CD4-positive, alpha-beta T cell (primary cell): ENCODE results near the gene ARF4. TPM values are rescaled to one million over a fixed set of nuclear protein-coding genes. Genes with fewer than 3 reads are reported as not detected.

ENCODE experiments used
- ATAC-seq: fragments of 200-7000 bp; cut with Tn5 transposase; one replicate; pipeline ENCODE4 v1.10.0; 2022; ENCODE audit warnings: mild to moderate bottlenecking; ENCODE audit not compliant: poor library complexity
- CTCF ChIA-PET: fragments of 350-600 bp; sonication (Branson Sonifier 250); formaldehyde crosslinking; loops from one replicate; lab custom pipeline; 2021; ENCODE audit warnings: antibody characterized with exemption, inconsistent platforms; lab: Charles Lee
- POLR2A ChIA-PET: fragments of 350-600 bp; sonication (Branson Sonifier 250); formaldehyde crosslinking; loops from one replicate; lab custom pipeline; 2021; ENCODE audit warnings: antibody characterized with exemption, inconsistent platforms; lab: Charles Lee
- DNase-seq, 14 experiments: peaks; one replicate each; pipeline ENCODE4 v3.0.0-alpha.2; 2013 to 2020; ENCODE audit warnings: mixed read lengths in 2 of 14
- H3K27ac ChIP-seq, 2 donors: one replicate each; pipeline versions ENCODE4 v1.5.1 to v1.7.0; 2013; ENCODE audit warnings: low read length in 2 of 2, low read depth in 1 of 2, mild to moderate bottlenecking in 1 of 2
- H3K27me3 ChIP-seq, 2 experiments: 1 replicate in 1 of 2; 2 replicates in 1 of 2; pipeline versions ENCODE4 v1.6.1 to v1.7.0; 2013; ENCODE audit warnings: low read length in 2 of 2, control low read depth in 1 of 2, mild to moderate bottlenecking in 1 of 2, moderate library complexity in 1 of 2; ENCODE audit not compliant: insufficient read depth in 2 of 2, control insufficient read depth in 1 of 2
- H3K36me3 ChIP-seq: one replicate; pipeline ENCODE4 v1.6.1; 2013; ENCODE audit warnings: low read length, control low read depth; ENCODE audit not compliant: insufficient read depth
- H3K4me1 ChIP-seq: one replicate; pipeline ENCODE4 v1.6.1; 2013; ENCODE audit warnings: low read length, control low read depth; ENCODE audit not compliant: insufficient read depth
- H3K4me3 ChIP-seq: one replicate; pipeline ENCODE4 v1.5.1; 2013; ENCODE audit warnings: mild to moderate bottlenecking, low read length, moderate library complexity
- H3K9me3 ChIP-seq, 2 experiments: 1 replicate in 1 of 2; 2 replicates in 1 of 2; pipeline versions ENCODE4 v1.6.1 to v1.7.0; 2013; ENCODE audit warnings: low read length in 2 of 2, mild to moderate bottlenecking in 2 of 2, control low read depth in 1 of 2, moderate library complexity in 1 of 2; ENCODE audit not compliant: control insufficient read depth in 1 of 2, insufficient read depth in 1 of 2
- H3K27ac Mint-ChIP-seq: one replicate; pipeline ENCODE4 v1.8.0; 2020; ENCODE audit warnings: mixed read lengths
- H3K27me3 Mint-ChIP-seq: one replicate; pipeline ENCODE4 v1.8.0; 2021; ENCODE audit warnings: mixed read lengths
- H3K36me3 Mint-ChIP-seq: one replicate; pipeline ENCODE4 v1.8.0; 2021; ENCODE audit warnings: low read depth, mixed read lengths
- H3K4me1 Mint-ChIP-seq: one replicate; pipeline ENCODE4 v1.8.0; 2021; ENCODE audit warnings: low read depth, mixed read lengths
- H3K4me3 Mint-ChIP-seq: one replicate; pipeline ENCODE4 v1.8.0; 2020; ENCODE audit warnings: mild to moderate bottlenecking, mixed read lengths
- H3K9me3 Mint-ChIP-seq: one replicate; pipeline ENCODE4 v1.8.0; 2020; ENCODE audit warnings: mixed read lengths
- intact Hi-C, 2 experiments: fragments of 100-400 bp; cut with DNase I in 1 of 2; cut with micrococcal nuclease in 1 of 2; formaldehyde crosslinking; loops; one replicate each; pipeline versions ENCODE4 v1.15.1 to v1.9.0; 2023 to 2025; cut with DNase I, micrococcal nuclease
- total RNA-seq, 174 experiments: library from RNA in 2 of 174; stranded (reverse) in 2 of 174; gene quantifications; one replicate each; pipeline ENCODE4 v1.2.3 and lab custom pipeline; 2021 to 2026
- TF ChIP-seq, protein P1 (sequence below): fragments of 200-600 bp; IDR thresholded peaks from one replicate; pipeline ENCODE4 v1.8.0; 2022; ENCODE audit warnings: antibody characterized with exemption, mild to moderate bottlenecking

The ARF4 gene
- total RNA-seq, 2 experiments from 2014 or later: 56.7 to 59.9 TPM

DNA sequence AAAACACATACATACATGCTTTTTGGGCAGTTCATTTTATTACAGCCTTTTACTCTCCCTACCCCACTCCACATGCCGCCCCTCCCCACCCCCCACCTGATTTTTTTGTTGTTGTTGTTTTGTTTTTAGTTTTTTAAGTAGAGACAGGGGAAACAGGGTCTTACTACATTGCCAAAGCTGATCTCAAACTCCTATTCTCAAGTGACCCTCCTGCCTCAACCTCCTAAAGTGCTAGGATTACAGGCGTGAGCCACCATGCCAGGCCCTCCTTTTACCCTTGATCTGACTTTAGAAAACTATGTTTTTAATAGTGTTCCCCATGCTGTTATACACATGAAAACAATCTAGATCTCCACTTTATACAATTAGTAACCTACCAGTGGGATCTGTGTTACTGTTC, 26.3 kb downstream of the ARF4 start:
- Histone ChIP-seq H3K36me3 (peaks cover 46% of the 10 kb centered on the region), H3K27ac (no peak overlapping the region), H3K27me3 (no peaks in the 10 kb centered on the region), H3K4me3 (no peak overlapping the region), H3K9me3 (no peaks in the 10 kb centered on the region), H3K4me1 (no peaks in the 10 kb centered on the region)
- no peaks in the 10 kb centered on the region for H3K9me3 Mint-ChIP-seq
- ATAC-seq (no peak), DNase-seq (no peak)
- peaks cover 88% of the 10 kb centered on the region for H3K36me3 Mint-ChIP-seq
- H3K27me3 Mint-ChIP-seq: no peaks in the 10 kb centered on the region
- no peak overlapping the region for H3K4me3 Mint-ChIP-seq
- peaks cover 11% of the 10 kb centered on the region for H3K4me1 Mint-ChIP-seq
- POLR2A ChIA-PET: no interaction called here
- CTCF ChIA-PET: no interaction called here
- H3K27ac Mint-ChIP-seq: no peak overlapping the region
- intact Hi-C loops: no loop called here
- TF ChIP-seq, protein P1, sequence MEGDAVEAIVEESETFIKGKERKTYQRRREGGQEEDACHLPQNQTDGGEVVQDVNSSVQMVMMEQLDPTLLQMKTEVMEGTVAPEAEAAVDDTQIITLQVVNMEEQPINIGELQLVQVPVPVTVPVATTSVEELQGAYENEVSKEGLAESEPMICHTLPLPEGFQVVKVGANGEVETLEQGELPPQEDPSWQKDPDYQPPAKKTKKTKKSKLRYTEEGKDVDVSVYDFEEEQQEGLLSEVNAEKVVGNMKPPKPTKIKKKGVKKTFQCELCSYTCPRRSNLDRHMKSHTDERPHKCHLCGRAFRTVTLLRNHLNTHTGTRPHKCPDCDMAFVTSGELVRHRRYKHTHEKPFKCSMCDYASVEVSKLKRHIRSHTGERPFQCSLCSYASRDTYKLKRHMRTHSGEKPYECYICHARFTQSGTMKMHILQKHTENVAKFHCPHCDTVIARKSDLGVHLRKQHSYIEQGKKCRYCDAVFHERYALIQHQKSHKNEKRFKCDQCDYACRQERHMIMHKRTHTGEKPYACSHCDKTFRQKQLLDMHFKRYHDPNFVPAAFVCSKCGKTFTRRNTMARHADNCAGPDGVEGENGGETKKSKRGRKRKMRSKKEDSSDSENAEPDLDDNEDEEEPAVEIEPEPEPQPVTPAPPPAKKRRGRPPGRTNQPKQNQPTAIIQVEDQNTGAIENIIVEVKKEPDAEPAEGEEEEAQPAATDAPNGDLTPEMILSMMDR: no peak

DNA sequence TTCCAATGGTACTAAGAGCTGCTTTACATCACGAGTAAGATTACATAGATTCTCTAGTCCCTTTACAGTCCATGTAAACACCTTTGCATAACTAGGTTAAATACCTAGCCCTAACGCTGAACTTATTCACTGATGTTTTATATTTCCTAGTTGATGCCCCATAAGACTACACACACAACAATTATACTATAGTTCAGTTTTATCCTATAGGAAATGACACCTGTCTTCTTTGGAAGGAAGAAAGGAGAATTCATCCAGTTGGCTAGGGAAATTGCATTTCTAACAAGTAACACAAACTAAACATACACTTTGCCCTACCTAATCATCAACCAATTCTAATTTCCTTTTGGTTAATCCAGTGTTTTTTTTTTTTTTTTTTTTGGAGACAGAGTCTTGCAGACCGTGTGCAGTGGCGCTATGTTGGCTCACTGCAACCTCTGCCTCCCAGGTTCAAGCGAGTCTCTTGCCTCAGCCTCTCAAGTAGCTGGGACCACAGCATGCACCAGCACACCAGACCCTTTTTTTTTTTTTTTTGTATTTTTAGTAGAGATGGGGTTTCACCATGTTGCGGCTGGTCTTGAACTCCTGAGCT, 27.2 kb downstream of the ARF4 start:
- no peak for ATAC-seq
- CTCF ChIA-PET: interaction anchor here (0.7 kb wide), 1 partner anchor 109 kb away, joined by 3 read pairs; no protein-coding TSS in a partner anchor
- Mint-ChIP-seq H3K27me3 (no peaks in the 10 kb centered on the region), H3K27ac (peak overlapping the region; percentile 25), H3K36me3 (peaks cover 86% of the 10 kb centered on the region), H3K9me3 (no peaks in the 10 kb centered on the region), H3K4me1 (peaks cover 7% of the 10 kb centered on the region), H3K4me3 (no peak overlapping the region)
- no peaks in the 10 kb centered on the region for H3K4me1 ChIP-seq
- H3K27me3 ChIP-seq: no peaks in the 10 kb centered on the region
- no peak for DNase-seq
- intact Hi-C loops: no loop called here
- TF ChIP-seq, protein P1: no peak
- H3K27ac ChIP-seq: no peak overlapping the region
- H3K36me3 ChIP-seq: peaks cover 43% of the 10 kb centered on the region
- H3K9me3 ChIP-seq: no peaks in the 10 kb centered on the region
- no peak overlapping the region for H3K4me3 ChIP-seq
- POLR2A ChIA-PET: no interaction called here

DNA sequence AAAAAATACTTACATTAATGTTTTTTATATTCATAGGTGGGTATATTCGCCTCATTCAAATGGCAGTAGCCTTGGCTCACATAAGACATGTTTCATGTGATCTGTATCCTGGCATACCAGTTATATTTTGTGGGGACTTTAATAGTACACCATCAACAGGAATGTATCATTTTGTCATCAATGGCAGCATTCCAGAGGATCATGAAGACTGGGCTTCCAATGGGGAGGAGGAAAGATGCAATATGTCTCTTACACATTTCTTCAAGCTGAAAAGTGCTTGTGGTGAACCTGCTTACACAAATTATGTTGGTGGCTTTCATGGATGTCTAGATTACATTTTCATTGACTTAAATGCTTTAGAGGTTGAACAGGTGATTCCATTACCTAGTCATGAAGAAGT, 37.6 kb downstream of the ARF4 start:
- ChIA-PET CTCF (no interaction called here), POLR2A (interaction anchor here (2.4 kb wide), 1 partner anchor 38 kb away, joined by 11 read pairs; the partner anchor contains the start of gene ARF4)
- Histone ChIP-seq H3K4me1 (peaks cover 34% of the 10 kb centered on the region), H3K36me3 (peaks cover 30% of the 10 kb centered on the region), H3K27me3 (no peaks in the 10 kb centered on the region), H3K4me3 (no peak overlapping the region), H3K9me3 (no peaks in the 10 kb centered on the region), H3K27ac (no peak overlapping the region)
- ATAC-seq: no peak
- DNase-seq: no peak
- peaks cover 57% of the 10 kb centered on the region for H3K4me1 Mint-ChIP-seq
- peak overlapping the region; percentile 76 for H3K4me3 Mint-ChIP-seq
- intact Hi-C loops: loop anchor here (5.0 to 10.0 kb wide), 5 partner anchors 198 to 745 kb away; partner anchors contain the start of genes ABHD6 (in 1 of the 2), APPL1 (in 1 of the 2), HTD2 (in 1 of the 2) and RPP14 (in 1 of the 2)
- TF ChIP-seq, protein P1: no peak
- H3K9me3 Mint-ChIP-seq: no peaks in the 10 kb centered on the region
- no peaks in the 10 kb centered on the region for H3K27me3 Mint-ChIP-seq
- peaks cover 76% of the 10 kb centered on the region for H3K36me3 Mint-ChIP-seq
- H3K27ac Mint-ChIP-seq: peak overlapping the region; percentile 64
